ENCODE data around the gene POGK. TPM values are rescaled to one million over a fixed set of nuclear protein-coding genes. Genes with fewer than 3 reads are reported as not detected.

POGK gene
- total RNA-seq, 1 experiment from 2014 or later: 47.7 TPM

- no peaks in the 10 kb centered on the region for H3K79me1 ChIP-seq (ENCODE audit: insufficient read depth, low read depth, low read length, poor library complexity, severe bottlenecking)
- H3K23ac ChIP-seq (ENCODE audit: insufficient read length, low read depth, low read length): no peak overlapping the region
- H3K4me2 ChIP-seq (ENCODE audit: insufficient read depth, insufficient read length, low read length): no peak overlapping the region
- H3K4ac ChIP-seq (ENCODE audit: low read depth, low read length): no peak overlapping the region
- no peak overlapping the region for H2AK5ac ChIP-seq (ENCODE audit: insufficient read length, low read length)
- WGBS (ENCODE audit: extremely low coverage, insufficient read length, low lambda C conversion rate): no CpG with 5 or more reads among the region's 2 CpGs
- H4K5ac ChIP-seq (ENCODE audit: insufficient read length, low read depth, low read length): no peak overlapping the region
- H3K23me2 ChIP-seq (ENCODE audit: insufficient read length, low read depth, low read length, poor library complexity, severe bottlenecking): no peaks in the 10 kb centered on the region
- Mint-ChIP-seq H3K27ac (no peak overlapping the region), H3K9me3 (no peaks in the 10 kb centered on the region), H3K36me3 (ENCODE audit: insufficient read depth in 1 of 3, low read depth in 3 of 3) (no peaks in the 10 kb centered on the region), H3K4me1 (no peaks in the 10 kb centered on the region), H3K4me3 (no peak overlapping the region), H3K27me3 (ENCODE audit: low read depth) (no peaks in the 10 kb centered on the region)
- no peak overlapping the region for H2BK120ac ChIP-seq (ENCODE audit: low read depth, low read length, poor library complexity, severe bottlenecking)
- no peak overlapping the region for H3T11ph ChIP-seq (ENCODE audit: low read length)
- no peak for TF ChIP-seq CTCF (conservative IDR thresholded peaks at IDR 0.05)
- H3K27ac ChIP-seq (ENCODE audit: insufficient read length, low read depth, low read length): no peak overlapping the region
- no peaks in the 10 kb centered on the region for H4K20me1 ChIP-seq (ENCODE audit: control insufficient read depth, insufficient read depth, insufficient read length)
- no peak for DNase-seq
- H3K14ac ChIP-seq (ENCODE audit: insufficient read depth, low read length): no peak overlapping the region
- H3K56ac ChIP-seq (ENCODE audit: insufficient read length, low read depth, low read length): no peak overlapping the region
- H4K8ac ChIP-seq (replicated peaks; ENCODE audit: insufficient read length, low read depth, low read length): no peak overlapping the region
- H2BK15ac ChIP-seq (ENCODE audit: low read depth, low read length): no peak overlapping the region
- no peak overlapping the region for H2BK5ac ChIP-seq (ENCODE audit: insufficient read length, low read length)
- no peak overlapping the region for H3K9ac ChIP-seq (ENCODE audit: extremely low read depth, insufficient read length, low read length)
- no peak overlapping the region for H2AFZ ChIP-seq (ENCODE audit: low read length)
- H3K27me3 ChIP-seq (ENCODE audit: insufficient read depth, low read length): no peaks in the 10 kb centered on the region
- no peaks in the 10 kb centered on the region for H3K79me2 ChIP-seq (ENCODE audit: insufficient read depth, low read length)
- H3K4me1 ChIP-seq (ENCODE audit: insufficient read depth, low read length): 0 out of 2 replicates have a peak, but pooled peaks cover 3% of the 10 kb centered on the region
- no peak overlapping the region for H3K18ac ChIP-seq (ENCODE audit: insufficient read length, low read depth, low read length)
- H3K9me3 ChIP-seq (ENCODE audit: control insufficient read depth, low read depth, low read length): no peaks in the 10 kb centered on the region
- no peak overlapping the region for H4K91ac ChIP-seq (ENCODE audit: insufficient read length, low read depth, low read length)
- no peak overlapping the region for H2BK12ac ChIP-seq (ENCODE audit: insufficient read length, low read depth, low read length)
- no peak overlapping the region for H2BK20ac ChIP-seq (ENCODE audit: low read depth, low read length, poor library complexity, severe bottlenecking)
Measured at GRCh38 chr1:166905136-166905535, 65.9 kb downstream of the POGK start.
